Esophagus (tissue), 2 donors: ENCODE measurements around the gene FAM170B. TPM values are rescaled to one million over a fixed set of nuclear protein-coding genes. Genes with fewer than 3 reads are reported as not detected.

Experiments used
- H3K27ac ChIP-seq, 2 donors: one replicate each; pipeline ENCODE4 v1.5.1; 2013; ENCODE audit warnings: low read depth in 2 of 2, mild to moderate bottlenecking in 2 of 2, inconsistent platforms in 1 of 2, low read length in 1 of 2, moderate library complexity in 1 of 2
- H3K27me3 ChIP-seq, 2 donors: one replicate each; pipeline ENCODE4 v1.6.1; 2013; ENCODE audit warnings: low read length in 2 of 2, control low read depth in 1 of 2, mild to moderate bottlenecking in 1 of 2; ENCODE audit not compliant: insufficient read depth in 2 of 2, control insufficient read depth in 1 of 2
- H3K36me3 ChIP-seq, 2 donors: one replicate each; pipeline ENCODE4 v1.6.1; 2013; ENCODE audit warnings: low read length in 1 of 2; ENCODE audit not compliant: control insufficient read depth in 2 of 2, insufficient read depth in 2 of 2
- H3K4me1 ChIP-seq, 2 donors: one replicate each; pipeline ENCODE4 v1.6.1; 2013; ENCODE audit warnings: low read length in 1 of 2; ENCODE audit not compliant: control insufficient read depth in 2 of 2, insufficient read depth in 2 of 2
- H3K4me3 ChIP-seq, 2 donors: one replicate each; pipeline ENCODE4 v1.5.1; 2013; ENCODE audit warnings: low read length in 2 of 2, mild to moderate bottlenecking in 2 of 2, low read depth in 1 of 2, moderate library complexity in 1 of 2
- H3K9me3 ChIP-seq, 2 donors: one replicate each; pipeline ENCODE4 v1.6.1; 2013; ENCODE audit warnings: mild to moderate bottlenecking in 2 of 2, low read depth in 1 of 2, low read length in 1 of 2, moderate library complexity in 1 of 2; ENCODE audit not compliant: control insufficient read depth in 2 of 2, insufficient read depth in 1 of 2
- WGBS, 2 donors: extraction: QIAGEN DNeasy Blood & Tissue Kit; methylation state at CpG; one replicate each; pipeline ENCODE4 v1.1.7; 2013; 5-methylcytosine and 5-hydroxymethylcytosine counted together
- polyA plus RNA-seq, 2 donors: library from polyadenylated mRNA; stranded (reverse); fragments of 200-250 nt; gene quantifications; one replicate each; pipeline ENCODE4 v1.2.3, GENCODE V29; 2013
- donor health status: healthy with polysubstance abuse.
- donor health status: Bipolar disorder and iron deficiency.

Gene FAM170B
- polyA plus RNA-seq, 2 donors, result not detected

DNA sequence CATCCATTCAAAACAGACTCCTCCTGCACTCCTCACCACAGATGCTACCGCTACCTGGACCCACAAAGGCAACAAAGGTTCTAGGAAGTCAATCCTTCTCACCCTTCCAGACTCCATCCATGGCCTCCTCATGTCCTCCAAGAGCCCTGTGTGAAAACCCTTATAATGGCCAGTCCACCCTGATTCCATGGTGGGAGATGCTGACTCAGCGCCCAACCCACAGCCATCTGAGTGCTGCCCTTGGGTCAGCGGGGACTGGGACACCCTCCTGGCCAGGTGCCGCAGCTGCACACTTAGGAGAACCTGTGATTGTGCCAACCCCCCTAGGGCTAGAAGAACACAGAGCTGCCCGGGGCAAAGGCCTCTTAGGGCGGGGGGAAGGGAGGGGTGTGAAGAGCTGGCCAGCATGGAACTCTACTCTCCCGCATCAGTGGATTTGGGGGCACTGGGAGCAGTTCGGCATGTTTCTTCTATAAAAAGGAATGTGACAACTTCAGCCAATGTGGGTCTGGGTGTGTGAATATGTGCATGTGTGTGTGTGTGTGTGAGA, 29.0 kb upstream of the FAM170B start:
- Histone ChIP-seq H3K4me1 (peaks cover 0 to 2% of the 10 kb centered on the region in 2 donors), H3K9me3 (no peaks in the 10 kb centered on the region), H3K4me3 (no peak overlapping the region), H3K36me3 (no peaks in the 10 kb centered on the region), H3K27me3 (no peaks in the 10 kb centered on the region), H3K27ac (no peak overlapping the region)
- WGBS, 2 donors, result 75 to 82% methylated on average over 8 of the region's 8 CpGs

DNA sequence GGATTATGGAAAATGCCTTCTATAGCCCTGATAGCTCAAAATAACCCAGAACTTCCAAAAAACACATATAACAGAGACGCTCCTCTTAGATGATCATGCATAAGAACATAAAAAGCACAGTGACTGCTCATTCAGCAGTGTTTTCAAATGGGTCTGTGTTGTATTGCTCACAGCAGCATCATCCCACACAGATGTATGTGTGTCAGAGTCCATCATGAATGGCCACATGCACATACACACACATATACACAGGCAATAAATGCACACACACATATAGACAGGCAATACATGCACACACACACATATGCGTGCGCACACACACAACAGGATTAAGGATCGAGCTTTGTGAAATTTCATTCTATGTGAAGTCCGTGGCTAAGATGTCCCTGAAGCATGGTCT, 28.2 kb upstream of the FAM170B start:
- no peak overlapping the region for H3K4me3 ChIP-seq
- no peak overlapping the region for H3K27ac ChIP-seq
- no peaks in the 10 kb centered on the region for H3K9me3 ChIP-seq
- peaks cover 0 to 2% of the 10 kb centered on the region in 2 donors for H3K4me1 ChIP-seq
- no peaks in the 10 kb centered on the region for H3K36me3 ChIP-seq
- 80 to 83% methylated on average over 5 of the region's 5 CpGs for WGBS, 2 donors
- H3K27me3 ChIP-seq, result no peaks in the 10 kb centered on the region

DNA sequence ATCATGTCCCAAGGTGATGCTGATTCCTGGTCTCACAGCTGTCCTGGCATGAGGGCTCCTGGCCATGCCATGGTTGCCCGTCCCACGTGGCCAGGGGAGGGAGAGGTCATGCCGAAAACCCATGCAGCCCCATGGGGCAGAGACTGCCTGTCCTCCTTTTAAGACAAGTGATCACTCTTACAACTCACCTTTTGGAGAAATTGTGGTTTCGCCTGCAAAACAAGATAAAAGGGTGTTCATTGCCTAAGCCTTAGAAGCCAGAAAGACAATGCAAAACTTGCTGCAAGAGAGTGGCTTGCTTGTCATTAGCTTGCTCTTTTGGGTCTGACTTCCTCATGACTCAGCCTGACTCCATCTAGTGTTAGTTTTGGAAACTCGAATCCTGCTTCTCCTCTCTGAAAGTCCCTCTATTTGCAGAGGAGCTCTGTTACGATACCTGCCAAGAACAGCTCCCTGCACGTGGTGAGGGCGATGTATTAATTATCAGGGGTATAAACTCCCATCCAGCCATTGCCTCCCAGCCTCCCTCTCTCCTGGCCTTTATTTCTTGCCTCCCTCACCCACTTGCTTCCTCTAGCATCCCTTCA, 27.7 kb upstream of the FAM170B start:
- 48% methylated on average over 8 of the region's 8 CpGs for WGBS, 2 donors

DNA sequence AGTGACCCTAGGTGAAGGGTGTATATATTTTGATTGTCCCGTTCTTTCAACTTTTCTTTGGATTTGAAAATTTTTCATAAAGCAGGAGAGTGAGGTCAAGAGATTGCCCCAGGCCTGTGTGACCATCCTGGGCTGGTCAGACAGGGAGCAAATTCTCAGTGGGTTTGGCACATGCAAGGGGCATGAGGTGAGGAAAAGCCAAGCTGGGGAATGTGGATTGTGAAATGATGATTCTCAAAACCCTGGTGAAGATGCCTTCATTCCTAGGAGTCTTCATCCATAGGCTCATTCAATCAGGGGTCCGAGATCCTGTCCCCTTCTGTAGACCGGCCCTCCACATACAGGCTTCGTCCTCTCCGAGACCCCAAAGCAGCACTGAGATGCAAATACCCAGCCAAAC, 27.0 kb upstream of the FAM170B start:
- no peaks in the 10 kb centered on the region for H3K27me3 ChIP-seq
- no peaks in the 10 kb centered on the region for H3K9me3 ChIP-seq
- no peak overlapping the region for H3K27ac ChIP-seq
- H3K4me3 ChIP-seq, result no peak overlapping the region
- H3K36me3 ChIP-seq, result no peaks in the 10 kb centered on the region
- 85 to 96% methylated on average over 5 of the region's 5 CpGs for WGBS, 2 donors
- H3K4me1 ChIP-seq, result peaks cover 0 to 2% of the 10 kb centered on the region in 2 donors

More for the DNA sequence above, 27.7 kb upstream of the FAM170B start:
- no peak overlapping the region for H3K27ac ChIP-seq
- H3K4me3 ChIP-seq, result no peak overlapping the region
- H3K27me3 ChIP-seq, result no peaks in the 10 kb centered on the region
- peaks cover 0 to 2% of the 10 kb centered on the region in 2 donors for H3K4me1 ChIP-seq
- H3K36me3 ChIP-seq, result no peaks in the 10 kb centered on the region
- H3K9me3 ChIP-seq, result no peaks in the 10 kb centered on the region

DNA sequence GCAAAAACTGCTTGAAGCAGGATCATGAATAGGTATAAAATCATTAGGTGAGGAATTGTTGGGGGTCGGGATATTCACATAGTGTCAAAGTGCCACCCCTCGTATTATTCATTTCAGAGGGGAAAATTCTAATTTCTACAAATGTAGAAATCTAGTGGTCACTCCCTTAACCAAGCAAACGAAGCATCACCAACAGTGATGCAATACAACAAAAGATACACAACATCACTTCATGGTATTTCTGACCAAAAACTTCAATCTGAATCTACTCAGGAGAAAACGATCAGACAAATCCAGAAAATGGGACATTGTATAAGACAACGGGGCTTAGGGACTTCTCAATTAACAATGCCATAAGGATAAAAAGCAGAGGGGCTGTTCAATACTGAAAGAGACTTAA, 26.3 kb upstream of the FAM170B start:
- Histone ChIP-seq H3K27ac (no peak overlapping the region), H3K27me3 (no peaks in the 10 kb centered on the region), H3K9me3 (no peaks in the 10 kb centered on the region), H3K36me3 (no peaks in the 10 kb centered on the region), H3K4me1 (peaks cover 0 to 2% of the 10 kb centered on the region in 2 donors), H3K4me3 (no peak overlapping the region)
- 86 to 89% methylated on average over 5 of the region's 5 CpGs for WGBS, 2 donors

DNA sequence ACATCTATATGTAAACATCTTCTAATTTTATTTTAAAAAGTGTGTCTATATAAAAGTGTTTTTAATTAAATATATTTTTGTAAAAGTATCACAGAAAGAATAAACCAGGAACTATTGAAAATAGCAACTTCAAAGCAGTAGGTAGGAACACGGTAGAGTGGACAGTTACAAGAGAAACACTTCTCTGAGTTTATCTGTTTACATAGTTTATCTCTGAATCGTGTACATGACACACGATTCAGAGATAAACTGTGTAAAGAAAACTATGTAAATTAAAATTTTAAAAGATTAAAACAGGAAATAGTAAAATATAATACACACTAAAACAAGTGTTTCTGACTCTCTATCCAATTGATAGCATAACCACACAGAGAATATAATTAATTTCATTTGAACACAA, 25.1 kb upstream of the FAM170B start:
- peaks cover 0 to 2% of the 10 kb centered on the region in 2 donors for H3K4me1 ChIP-seq
- 45 to 62% methylated on average over 3 of the region's 3 CpGs for WGBS, 2 donors
- no peaks in the 10 kb centered on the region for H3K9me3 ChIP-seq
- no peaks in the 10 kb centered on the region for H3K27me3 ChIP-seq
- no peak overlapping the region for H3K27ac ChIP-seq
- H3K4me3 ChIP-seq, result no peak overlapping the region
- no peaks in the 10 kb centered on the region for H3K36me3 ChIP-seq

DNA sequence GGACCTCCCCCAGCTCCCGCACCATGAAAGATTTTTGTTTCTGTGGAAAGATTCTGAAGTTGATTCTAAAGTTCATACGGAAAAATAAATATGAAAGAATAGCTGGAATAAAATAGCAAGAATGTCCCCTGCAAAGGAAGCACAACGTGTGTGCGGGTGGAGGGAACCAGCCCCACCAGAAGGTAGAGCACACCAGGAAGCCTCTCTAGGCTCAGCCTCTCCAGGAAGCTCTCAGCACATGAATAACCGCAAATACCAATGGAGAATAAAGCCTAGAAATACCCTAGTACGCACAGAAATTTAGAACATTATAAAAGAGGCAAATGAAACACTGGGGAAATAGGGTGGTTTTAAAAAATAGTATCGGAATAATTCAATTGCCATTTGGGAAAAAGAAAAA, 24.6 kb upstream of the FAM170B start:
- H3K4me1 ChIP-seq, result peaks cover 0 to 2% of the 10 kb centered on the region in 2 donors
- H3K36me3 ChIP-seq, result no peaks in the 10 kb centered on the region
- H3K9me3 ChIP-seq, result no peaks in the 10 kb centered on the region
- WGBS, 2 donors, result 71 to 80% methylated on average over 7 of the region's 7 CpGs
- no peak overlapping the region for H3K27ac ChIP-seq
- no peak overlapping the region for H3K4me3 ChIP-seq
- no peaks in the 10 kb centered on the region for H3K27me3 ChIP-seq

DNA sequence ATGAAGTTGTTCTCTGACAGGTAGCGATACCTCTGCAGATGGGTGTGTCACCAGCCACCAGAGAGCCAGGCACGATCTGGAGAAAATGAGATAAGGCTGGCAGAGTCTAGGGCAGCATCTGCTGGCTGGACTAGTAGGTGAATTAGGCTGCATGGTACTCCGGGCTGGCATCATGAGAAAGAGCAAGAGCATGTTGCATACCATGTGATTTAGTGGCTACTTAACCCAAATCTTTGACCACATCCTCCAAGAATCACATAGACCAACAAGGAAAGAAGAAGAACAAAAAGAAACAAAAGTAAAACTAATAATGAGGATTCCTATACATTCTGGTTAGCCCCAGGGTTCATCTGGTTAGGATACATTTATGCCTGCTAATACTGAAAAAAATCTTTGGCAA, 23.4 kb upstream of the FAM170B start:
- Histone ChIP-seq H3K9me3 (no peaks in the 10 kb centered on the region), H3K27me3 (no peaks in the 10 kb centered on the region), H3K27ac (no peak overlapping the region), H3K4me1 (peaks cover 0 to 2% of the 10 kb centered on the region in 2 donors), H3K36me3 (no peaks in the 10 kb centered on the region), H3K4me3 (no peak overlapping the region)
- WGBS, 2 donors, result 82 to 93% methylated on average over 3 of the region's 3 CpGs

DNA sequence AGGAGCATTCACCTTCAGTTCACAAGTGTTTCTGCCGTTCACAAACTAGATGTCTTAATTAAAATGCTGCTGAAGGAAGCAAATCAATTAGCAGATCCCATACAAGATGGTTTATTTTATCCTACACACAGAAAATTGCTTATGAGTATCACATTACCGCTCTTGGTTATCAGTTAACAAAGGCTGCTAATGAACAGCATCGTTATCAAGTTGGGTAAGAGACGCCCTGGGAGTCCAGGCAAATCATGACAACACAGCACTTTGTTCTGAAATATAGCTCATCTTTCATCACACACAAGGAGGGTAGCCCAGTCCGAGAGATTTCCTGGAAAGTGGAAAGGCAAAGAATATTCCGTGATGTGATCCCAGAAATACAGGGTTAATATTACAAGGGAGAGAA, 20.8 kb upstream of the FAM170B start:
- 83 to 91% methylated on average over 6 of the region's 6 CpGs for WGBS, 2 donors
- Histone ChIP-seq H3K4me3 (no peak overlapping the region), H3K27ac (no peak overlapping the region), H3K36me3 (no peaks in the 10 kb centered on the region), H3K4me1 (no peaks in the 10 kb centered on the region), H3K9me3 (no peaks in the 10 kb centered on the region), H3K27me3 (no peaks in the 10 kb centered on the region)

DNA sequence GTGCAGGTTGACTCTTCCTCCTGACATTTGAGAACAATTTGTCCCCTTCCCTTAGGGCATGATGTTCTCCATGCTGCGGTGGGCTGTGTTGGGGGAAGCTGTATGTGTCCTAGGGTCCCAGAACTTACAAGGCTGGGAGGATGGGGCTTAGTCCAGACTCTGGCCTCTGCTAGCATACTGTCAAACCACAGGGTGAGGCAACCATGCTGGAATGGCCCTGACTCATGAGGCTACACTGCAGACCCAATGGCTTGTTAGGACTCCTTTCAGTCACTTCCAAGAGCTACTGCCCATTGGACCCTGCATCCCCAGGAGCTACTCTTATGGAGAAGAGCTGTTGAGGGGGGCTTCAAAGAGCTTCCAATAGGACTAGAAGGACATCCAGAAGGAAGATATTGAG, 20.1 kb upstream of the FAM170B start:
- no peaks in the 10 kb centered on the region for H3K4me1 ChIP-seq
- no peak overlapping the region for H3K27ac ChIP-seq
- no peaks in the 10 kb centered on the region for H3K27me3 ChIP-seq
- no peak overlapping the region for H3K4me3 ChIP-seq
- no peaks in the 10 kb centered on the region for H3K9me3 ChIP-seq
- WGBS, 2 donors, result 95 to 100% methylated on average over 1 of the region's 1 CpG
- no peaks in the 10 kb centered on the region for H3K36me3 ChIP-seq
